ENCODE results near the gene GRIA1.

GRIA1 gene

GRCh38 chr5:153546566-153546965 lies 56.1 kb downstream of the GRIA1 start:
- DNase-seq (ENCODE audit: low spot score) = no peak

GRCh38 chr5:153551537-153552079 lies 61.1 kb downstream of the GRIA1 start:
- no peak for DNase-seq (ENCODE audit: low spot score)

GRCh38 chr5:153552886-153553285 lies 62.4 kb downstream of the GRIA1 start:
- DNase-seq (ENCODE audit: low spot score) = no peak

GRCh38 chr5:153555420-153556114 lies 65.1 kb downstream of the GRIA1 start:
- DNase-seq (ENCODE audit: low spot score) = no peak

- DNase-seq (ENCODE audit: low spot score) = no peak
These were observed 68.5 kb downstream of the GRIA1 start for GRCh38 chr5:153558957-153559356.

GRCh38 chr5:153559926-153560325 lies 69.5 kb downstream of the GRIA1 start:
- no peak for DNase-seq (ENCODE audit: low spot score)

- DNase-seq (ENCODE audit: low spot score) = no peak
These were observed 71.7 kb downstream of the GRIA1 start for GRCh38 chr5:153562189-153562588.

GRCh38 chr5:153565822-153566221 lies 75.4 kb downstream of the GRIA1 start:
- no peak for DNase-seq (ENCODE audit: low spot score)

GRCh38 chr5:153569036-153569435 lies 78.6 kb downstream of the GRIA1 start:
- no peak for DNase-seq (ENCODE audit: low spot score)

GRCh38 chr5:153571162-153571561 lies 80.7 kb downstream of the GRIA1 start:
- no peak for DNase-seq (ENCODE audit: low spot score)

- DNase-seq (ENCODE audit: low spot score) = no peak
These were observed 82.1 kb downstream of the GRIA1 start for GRCh38 chr5:153572411-153573145.

- no peak for DNase-seq (ENCODE audit: low spot score)
These were observed 83.0 kb downstream of the GRIA1 start for GRCh38 chr5:153573326-153574033.

- DNase-seq (ENCODE audit: low spot score) = no peak
These were observed 93.9 kb downstream of the GRIA1 start for GRCh38 chr5:153584126-153584959.

- no peak for DNase-seq (ENCODE audit: low spot score)
These were observed 94.5 kb downstream of the GRIA1 start for GRCh38 chr5:153584960-153585359.

GRCh38 chr5:153585622-153586277 lies 95.3 kb downstream of the GRIA1 start:
- no peak for DNase-seq (ENCODE audit: low spot score)

- no peak for DNase-seq (ENCODE audit: low spot score)
These were observed 101.6 kb downstream of the GRIA1 start for GRCh38 chr5:153592081-153592480.

GRCh38 chr5:153594785-153595184 lies 104.3 kb downstream of the GRIA1 start:
- DNase-seq (ENCODE audit: low spot score) = no peak

- no peak for DNase-seq (ENCODE audit: low spot score)
These were observed 107.6 kb downstream of the GRIA1 start for GRCh38 chr5:153598099-153598498.

- no peak for DNase-seq (ENCODE audit: low spot score)
These were observed 110.9 kb downstream of the GRIA1 start for GRCh38 chr5:153601377-153601776.

- no peak for DNase-seq (ENCODE audit: low spot score)
These were observed 114.9 kb downstream of the GRIA1 start for GRCh38 chr5:153605386-153605785.

- no peak for DNase-seq (ENCODE audit: low spot score)
These were observed 119.5 kb downstream of the GRIA1 start for GRCh38 chr5:153610009-153610408.

Measured in CD4-positive, alpha-beta T cell treated with Interleukin-15 for 4 hours (primary cell).